HG02852 (cell line): ENCODE measurements around the gene FUT9.

Experiments
- ATAC-seq: cut with Tn5 transposase; IDR thresholded peaks from one replicate; pipeline ENCODE4 v1.9.1; 2021; ENCODE audit warnings: mild to moderate bottlenecking, moderate library complexity; ENCODE audit not compliant: unreplicated experiment

Gene FUT9

DNA sequence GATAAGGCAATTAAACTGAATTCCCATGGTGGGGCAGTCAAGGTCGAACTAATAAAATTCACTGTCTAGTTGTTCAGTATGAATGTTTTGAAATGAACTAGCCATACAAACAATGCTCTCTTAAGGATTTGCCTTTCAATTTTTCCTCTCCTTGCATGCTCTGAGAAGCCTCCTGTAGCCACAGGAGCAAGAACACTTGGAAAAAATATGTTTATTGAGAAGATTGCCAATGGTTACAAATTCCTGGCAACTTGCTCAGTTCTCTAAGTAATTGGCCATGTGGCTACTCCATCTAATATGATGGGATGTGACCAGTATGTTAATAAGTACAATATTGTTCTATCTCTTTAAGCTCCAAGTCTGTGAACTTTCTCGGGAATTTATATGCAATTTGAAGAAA lies 49.4 kb downstream of the FUT9 start:
- ATAC-seq = no peak

DNA sequence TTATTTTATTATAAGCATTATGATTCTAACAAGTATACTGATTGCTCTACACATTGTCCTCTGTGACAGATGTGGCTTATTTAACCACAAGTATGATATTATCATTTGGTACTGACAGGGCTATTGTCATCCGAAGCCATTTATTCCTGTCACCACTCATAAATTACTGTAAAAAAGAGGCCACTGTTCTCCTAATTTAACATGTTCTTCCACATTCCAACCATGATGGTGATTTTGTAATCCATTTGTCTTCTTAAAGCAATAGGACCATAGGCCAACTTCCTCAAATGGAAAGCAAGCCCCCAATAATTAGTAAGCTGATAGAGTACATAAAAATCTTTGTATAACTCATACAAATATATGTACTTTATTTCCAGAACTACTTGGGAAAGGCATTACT lies 50.6 kb downstream of the FUT9 start:
- ATAC-seq = no peak

DNA sequence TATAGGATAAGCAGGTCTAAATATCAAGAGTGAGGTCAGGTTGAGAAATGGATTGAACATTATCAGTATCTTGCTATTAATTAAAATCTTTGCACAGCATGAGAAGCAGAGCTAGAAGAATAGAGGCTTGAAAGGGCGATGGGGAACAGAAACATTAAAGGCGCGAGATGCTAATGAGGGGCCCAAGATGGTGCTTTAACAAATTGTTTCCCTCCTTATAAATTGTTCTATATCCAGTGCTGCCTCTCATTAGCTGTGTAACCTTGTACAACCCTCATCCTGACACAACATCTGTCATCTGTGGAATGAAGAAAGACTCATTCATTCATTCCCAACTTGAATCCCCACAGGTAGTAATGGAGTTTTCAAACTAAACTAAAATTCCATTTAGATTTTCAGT lies 57.8 kb downstream of the FUT9 start:
- no peak for ATAC-seq

DNA sequence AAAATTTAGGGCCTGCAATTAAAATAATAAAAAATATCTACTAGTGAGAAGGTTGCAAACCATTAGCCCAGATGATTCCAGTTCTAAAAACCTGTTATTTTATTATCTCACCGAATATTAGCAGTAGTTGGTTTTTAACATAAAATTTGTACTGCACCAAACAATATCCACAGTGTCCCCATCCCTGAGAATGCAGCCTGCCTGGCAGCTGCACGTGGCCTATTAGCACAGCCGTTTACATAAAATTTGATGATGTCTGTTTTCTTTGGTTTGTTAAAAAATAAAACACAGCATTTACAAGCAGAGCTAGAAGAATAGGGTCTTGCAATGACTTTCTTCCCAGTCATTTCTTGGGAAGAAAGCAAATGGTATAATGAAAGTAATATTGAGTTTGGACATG lies 58.2 kb downstream of the FUT9 start:
- no peak for ATAC-seq

DNA sequence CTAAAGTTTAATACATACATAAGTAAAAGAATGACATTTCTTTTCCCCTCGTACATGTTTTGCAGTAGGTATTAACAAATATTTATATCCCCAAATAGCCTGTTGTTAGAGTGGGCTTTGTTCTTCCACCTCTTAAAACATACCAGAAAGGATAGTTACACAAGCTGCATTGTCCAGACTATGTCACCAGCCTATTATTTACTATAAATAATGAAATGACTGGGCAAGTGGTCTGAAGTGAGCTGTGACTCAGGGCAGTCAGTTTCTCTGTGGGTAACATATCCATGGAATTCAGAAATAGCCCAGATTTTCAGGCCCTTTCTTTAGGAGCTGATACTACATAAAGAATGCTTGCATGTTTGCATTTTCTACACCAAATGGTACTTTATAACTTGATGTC lies 60.1 kb downstream of the FUT9 start:
- no peak for ATAC-seq

DNA sequence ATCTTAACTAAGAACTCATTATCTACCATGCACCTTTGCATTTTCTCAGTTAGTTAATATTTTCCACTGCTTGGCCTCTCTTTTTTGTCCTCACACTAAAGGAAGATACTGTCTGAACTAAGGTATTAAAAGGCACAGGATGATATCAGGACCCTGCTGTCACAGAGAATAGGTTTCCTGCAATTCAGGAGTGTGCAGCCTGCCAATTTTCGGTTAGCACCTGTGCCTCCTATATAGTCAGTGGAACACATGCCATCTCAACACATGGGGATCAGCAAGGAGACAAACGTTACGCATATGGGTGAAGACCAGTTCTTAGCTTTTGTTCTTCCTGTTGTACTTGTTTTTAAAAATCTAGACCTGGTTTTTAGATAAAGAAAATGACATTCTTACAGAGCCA lies 71.0 kb downstream of the FUT9 start:
- no peak for ATAC-seq

DNA sequence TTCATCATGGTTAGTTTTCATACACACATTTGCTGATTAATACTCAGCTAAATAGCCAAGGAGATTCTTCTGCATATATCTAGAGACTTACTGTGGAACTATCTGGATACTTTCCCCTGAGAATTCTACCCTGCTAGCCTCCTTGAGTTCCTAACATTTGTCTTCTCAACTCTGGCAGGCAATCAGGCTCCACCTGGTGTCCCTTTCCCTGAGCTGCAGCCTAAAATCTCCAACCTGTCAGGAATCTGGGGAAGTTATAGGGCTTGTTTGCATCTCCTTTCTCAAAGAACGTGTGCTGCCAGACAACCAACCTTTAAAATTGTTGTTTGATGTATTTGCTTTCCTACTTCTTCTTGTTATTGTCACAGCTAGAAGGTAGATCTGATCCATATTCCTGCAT lies 73.4 kb downstream of the FUT9 start:
- ATAC-seq = no peak

DNA sequence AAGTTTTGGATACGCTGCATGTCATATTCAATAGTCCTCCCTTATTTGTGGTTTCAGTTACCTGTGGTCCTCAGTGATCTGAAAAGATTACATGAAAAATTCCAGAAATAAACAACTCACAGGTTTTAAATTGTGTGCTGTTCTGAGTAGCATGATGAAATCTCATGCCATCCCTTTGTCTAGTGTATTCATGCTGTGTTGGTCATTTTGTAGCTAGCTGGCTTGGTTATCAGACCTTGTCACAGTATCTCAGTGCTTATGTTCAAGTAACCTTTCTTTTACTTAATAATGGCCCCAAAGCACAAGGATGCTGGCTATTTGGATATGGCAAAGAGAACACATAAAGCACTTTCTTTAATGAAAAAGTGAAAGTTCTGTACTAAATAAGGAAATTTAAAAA lies 78.3 kb downstream of the FUT9 start:
- no peak for ATAC-seq

DNA sequence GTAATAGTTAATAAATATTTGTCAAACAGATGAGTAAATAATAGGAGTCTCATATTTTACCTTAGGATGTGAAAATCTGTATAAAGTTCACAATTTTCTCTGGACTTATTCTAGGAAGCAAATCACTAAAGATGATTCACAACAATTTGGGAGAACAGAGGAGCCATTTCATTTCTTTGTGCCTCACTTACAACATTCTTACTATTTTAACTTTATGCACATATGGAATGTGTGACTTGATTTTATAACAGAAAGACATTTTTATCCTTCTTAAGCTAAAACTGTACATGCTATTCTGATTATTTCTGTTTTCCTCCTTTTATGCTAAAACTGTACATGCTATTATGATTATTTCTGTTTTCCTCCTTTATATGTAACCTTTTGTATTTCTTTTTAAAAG lies 83.3 kb downstream of the FUT9 start:
- no peak for ATAC-seq

DNA sequence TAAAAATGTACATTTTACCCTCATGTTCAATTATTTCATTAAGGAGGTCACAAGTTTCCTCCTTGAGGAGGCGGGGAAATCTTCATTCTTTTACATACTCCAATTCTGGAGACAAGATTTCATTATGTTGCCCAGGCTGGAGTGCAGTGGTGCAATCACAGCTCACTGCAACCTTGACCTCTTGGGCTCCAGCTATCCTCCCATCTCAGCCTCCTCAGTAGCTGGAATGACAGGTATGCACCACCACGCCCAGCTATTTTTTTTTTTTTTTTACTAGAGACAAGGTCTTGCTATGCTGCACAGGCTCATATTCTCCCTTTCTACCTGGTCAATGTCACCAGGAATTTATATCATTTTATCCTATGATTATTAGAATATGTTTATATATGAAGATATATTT lies 85.8 kb downstream of the FUT9 start:
- no peak for ATAC-seq

DNA sequence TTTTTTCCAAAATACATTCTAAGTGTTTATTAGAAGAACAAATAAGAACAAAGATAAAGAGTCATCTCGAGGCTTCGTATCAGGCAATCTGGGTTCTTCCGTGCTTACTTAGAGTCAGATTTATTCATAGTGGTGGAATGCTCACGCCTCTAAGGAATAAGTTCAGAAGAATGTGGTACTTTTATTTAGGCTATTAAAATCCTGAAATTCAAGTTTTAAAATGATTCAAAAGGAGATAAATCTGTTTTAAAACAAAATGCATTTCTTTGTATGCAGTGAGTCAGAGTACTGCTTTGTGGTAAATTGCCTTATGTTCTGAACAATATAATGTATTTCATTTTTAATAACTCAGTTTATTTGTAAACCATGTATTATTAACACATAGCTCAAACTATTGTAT lies 89.1 kb downstream of the FUT9 start:
- no peak for ATAC-seq

DNA sequence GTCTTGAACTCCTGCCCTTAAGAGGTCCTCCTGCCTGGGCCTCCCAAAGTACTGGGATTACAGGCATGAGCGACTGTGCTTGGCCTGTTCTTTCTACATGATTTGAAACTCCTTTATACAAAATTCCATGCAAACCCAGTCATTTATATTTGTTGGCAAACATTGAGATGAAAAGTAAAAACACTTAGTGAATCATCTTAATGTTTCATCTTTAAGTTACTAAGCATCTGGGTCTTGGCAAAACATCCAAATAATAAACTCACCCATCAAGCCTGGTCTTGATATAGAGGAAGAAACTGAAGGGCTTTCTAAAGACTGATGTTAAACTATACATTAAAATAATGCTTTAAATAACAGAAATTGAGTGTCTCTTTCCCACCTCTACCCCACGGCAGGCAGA lies 95.1 kb downstream of the FUT9 start:
- ATAC-seq = no peak

DNA sequence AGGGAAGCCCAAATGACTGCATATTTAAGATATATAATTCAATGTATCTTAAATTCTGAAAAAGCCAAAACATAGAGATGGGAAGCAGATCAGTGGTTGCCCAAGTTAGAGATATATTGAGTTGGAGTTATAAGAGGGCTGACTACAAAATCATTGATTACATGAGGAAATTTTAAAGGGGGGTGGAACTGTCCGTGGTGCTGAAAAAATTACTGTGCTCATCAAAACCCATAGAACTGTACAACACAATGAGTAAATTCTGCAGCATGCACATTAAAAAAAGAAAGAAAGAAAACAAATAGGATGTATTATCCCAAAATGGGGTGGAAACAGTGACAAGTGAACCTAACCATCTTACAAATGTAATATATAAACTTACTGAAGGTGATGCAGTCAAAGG lies 100.9 kb downstream of the FUT9 start:
- no peak for ATAC-seq

DNA sequence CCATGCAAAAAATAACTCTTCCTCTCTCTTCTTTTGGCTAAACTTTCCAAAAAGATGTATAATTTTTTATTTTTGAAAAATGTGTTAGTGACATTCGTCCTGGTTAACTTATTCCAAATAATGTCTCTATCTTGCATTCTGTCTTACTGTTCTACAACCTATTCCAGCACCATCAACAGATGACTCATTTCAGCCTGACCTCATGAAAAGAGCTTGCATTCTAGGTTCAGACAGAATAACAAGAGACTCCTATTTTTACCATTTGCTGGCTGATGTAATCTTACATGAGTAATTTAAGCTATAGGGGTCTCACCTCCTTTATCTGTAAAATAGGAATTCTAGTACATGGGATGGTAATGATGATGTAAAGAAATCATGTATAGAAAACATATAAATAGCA lies 109.0 kb downstream of the FUT9 start:
- ATAC-seq = no peak

DNA sequence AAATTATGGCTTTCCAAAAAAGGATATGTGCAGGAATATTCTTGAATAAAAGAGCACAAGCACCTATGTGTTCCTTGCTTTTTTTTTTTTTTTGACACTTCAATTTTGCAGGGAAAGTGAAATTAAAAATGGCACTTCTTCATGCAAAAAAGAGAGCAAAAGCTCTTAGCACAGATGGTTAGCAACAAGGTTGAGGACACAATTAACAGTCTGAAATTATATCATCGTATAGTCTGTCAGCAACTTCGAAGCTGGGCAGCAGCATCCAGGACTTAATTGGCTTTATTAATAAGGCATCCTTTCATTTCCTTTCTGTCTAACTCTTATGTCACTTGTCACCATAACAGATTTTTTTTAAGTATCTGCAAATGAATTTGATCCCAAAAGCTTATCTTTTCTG lies 122.6 kb downstream of the FUT9 start:
- ATAC-seq = no peak

DNA sequence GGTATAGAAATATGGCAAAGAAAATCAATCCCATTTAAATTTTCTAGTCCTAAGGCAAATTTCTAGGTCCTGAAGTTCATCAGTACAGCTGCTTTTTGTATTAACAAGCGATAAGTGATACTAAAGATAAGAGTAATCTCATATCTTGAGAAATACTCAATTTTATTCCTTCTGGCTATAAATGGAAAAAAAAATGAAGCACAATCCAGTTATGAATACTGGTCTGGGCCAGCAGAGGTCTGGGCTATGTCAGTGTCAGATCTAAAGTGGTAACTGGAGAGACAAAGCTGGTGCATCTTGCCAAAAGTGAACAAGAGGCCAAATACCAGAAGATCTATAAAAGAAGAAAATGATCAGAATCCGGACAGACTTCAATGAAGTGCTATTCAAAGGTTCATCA lies 126.4 kb downstream of the FUT9 start:
- ATAC-seq = no peak

DNA sequence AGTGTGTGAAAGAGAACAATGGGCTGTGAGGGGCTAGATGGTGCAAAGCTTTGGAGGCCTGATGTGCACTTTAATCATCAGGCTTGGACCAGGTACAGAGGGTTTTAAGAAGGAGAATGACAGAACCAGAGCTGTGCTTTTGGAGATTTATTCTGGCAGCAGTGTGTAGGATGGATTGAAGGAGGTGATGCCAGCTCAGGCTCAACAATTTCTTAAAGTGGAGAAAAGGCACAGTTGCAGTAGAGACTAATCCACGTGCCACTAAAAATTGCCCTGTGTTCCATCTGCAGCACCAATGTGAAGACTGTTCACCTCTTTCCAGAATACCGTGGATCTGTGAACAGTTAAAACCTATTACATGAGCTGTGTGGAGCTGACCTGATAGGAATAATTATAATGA lies 134.7 kb downstream of the FUT9 start:
- no peak for ATAC-seq

DNA sequence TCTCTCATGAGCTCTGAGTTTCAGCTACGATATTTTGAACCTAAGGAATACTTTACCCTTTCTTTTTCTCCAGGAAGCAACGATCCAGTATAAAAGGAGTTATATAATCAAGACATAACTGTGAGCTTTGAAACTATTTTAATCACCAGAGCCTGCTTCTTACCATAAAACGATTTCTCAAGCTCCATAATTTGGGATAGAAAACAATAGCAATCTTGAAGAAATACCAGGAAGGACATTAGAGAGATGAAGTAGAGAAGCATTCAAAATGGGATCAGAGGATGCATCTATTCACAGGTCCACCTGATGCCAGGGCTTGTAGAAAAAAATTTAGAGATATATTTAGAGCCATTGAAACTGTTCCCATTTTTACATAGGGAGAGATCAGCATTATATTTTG lies 135.9 kb downstream of the FUT9 start:
- ATAC-seq = no peak

DNA sequence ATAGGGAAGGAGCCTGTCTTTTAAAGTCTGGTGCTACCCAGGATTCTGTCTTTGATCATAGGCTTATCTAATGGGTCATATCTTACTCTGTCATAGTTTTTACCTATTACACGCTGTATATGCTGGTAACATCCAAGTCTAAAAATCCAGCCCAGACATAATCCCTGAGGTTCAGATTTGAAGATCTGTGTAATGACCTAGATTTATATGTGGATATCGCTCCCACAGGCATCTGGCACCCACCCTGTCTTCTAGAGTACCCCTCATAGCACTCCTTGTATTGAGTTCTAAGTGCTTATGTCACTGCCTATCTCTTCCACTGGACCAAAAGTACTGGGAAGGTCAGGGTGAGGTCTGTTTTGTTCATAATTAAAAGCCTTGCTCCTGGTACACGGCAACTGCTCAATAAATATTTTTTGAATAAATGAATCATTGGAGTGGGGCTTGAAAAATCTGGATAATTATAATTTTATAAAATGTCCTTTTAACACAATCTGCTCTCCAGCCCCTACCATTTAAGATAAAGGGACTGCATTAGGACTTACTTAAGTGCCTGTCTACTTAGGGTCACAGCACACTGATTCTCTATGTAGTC lies 136.4 kb downstream of the FUT9 start:
- no peak for ATAC-seq

DNA sequence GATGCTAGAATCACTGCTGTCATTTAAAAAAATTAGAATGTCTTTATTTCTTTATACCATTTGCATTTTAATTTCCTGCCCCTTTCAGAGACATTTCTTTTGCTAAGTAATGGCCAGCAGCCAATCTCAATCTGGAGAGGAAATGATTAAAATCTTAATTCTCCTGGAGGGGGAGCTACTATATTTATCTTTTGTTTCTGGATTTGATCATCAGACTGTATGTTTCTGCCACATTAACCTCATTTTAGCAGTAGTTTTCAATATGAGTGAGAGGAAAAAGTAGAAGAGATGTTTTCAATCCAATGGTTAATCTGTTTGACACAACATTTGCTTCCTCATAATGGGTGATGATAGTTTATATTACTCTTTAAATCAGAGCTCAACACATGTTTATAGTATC lies 138.0 kb downstream of the FUT9 start:
- ATAC-seq = no peak

DNA sequence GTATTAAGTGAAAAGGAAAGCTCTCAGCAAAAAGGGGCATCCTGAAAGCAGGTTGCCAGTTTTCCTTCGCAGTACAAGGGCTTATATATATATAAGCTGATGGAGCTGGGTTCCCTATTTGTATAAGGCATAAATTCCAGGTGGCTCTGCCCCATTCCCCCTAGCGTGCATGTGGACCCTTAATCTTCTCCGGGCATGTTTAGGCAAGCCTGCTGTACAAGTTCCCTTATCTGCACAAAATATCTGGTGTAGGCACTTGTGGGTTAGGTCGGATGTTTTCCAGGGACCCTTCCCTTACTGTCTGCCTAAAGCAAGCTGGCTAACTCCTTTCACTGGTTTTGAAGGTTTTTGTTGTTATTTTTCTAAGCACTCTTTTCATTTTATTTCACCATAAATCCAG lies 140.7 kb downstream of the FUT9 start:
- ATAC-seq = no peak

DNA sequence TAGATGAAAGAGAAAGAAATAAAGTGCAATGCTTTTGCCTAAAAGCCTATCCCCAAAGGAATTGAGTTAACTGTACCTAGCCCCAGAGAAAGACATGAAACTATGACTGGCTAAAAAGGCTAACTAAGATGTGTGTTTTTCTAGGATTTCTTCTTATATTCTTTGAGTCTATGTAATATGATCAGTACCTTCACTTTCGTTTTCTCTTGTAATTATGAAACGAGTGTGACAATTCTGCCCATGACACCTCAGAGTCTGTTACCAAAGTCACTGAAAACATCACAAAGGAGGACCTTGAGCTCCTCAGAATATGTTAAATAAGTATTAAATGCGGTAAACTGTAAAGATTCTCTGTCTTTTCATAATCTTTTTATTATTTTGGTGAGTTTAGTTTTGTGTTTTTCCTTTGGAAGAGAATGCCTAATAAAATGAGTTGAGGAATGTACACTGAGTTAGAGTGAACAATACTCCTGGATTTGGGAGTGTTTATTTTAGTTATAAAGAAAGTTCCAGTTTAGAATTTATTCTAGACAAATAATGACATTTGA lies 141.3 kb downstream of the FUT9 start:
- ATAC-seq = peak; percentile 90

DNA sequence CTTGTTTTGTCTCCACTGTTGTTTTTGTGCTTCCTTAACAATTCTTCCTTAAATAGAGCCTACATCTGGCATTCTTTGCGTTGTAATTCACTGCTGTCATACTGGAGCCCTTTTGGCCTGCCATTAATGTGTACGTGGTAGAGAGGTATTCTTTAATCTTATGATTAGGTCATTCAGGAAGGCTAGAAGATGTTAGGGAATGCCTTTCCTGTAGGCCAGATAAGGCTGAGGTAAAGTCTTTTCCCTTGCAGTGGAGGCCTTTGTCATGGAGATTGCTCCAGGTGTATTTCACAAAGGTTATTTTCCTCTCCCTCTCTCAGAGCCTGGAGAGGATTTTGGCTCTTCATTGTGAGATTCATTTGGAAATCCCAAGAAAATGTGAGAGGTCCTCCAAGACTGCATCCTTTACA lies 146.9 kb downstream of the FUT9 start:
- no peak for ATAC-seq
